GM21515 (cell line): Measurements from ENCODE around the gene ISCU.

Experiments
- ATAC-seq: cut with Tn5 transposase; IDR thresholded peaks from one replicate; pipeline ENCODE4 v1.9.1; 2021; ENCODE audit not compliant: unreplicated experiment

The ISCU gene

DNA sequence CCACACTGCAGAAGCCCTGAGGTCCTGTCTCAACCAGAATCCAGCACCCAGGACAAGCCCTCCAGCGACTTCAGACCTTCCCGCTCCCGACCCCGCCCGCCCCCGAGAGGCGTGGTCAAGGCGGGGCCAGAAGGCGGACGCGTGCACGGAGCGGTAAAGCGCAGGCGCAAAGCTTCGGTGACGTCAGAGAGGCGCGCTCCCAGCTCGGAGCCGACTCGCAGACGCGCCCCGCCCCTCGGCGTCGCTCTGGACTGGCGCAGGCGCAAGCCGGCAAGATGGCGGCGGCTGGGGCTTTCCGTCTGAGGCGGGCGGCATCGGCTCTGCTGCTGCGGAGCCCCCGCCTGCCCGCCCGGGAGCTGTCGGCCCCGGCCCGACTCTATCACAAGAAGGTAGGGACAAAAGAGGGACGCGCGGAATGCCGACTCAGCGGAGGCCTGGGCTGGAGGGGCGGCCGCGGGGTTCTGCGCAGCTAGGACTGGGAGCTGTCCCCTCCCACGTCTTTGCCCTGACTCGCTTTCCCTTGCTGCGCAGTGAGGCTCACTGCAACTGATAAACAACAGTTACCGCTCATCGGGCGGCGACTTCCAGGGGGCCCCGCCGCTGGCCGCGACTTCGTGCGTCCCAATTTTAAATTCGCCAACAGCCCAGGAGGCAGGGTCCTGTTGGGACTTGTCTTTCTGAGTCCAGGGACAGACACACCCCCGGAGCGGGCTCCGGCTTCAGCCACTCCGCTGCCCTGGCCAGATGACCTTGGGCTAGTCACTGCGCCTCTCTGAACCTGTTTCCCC, at the start of gene ISCU:
TSS of gene ISCU (plus strand) at position 249 of the 788 bp plus-strand sequence. CDS start at position 276, 27 bp downstream.
- peak; percentile 50 for ATAC-seq

GRCh38 chr12:108514468-108514972, 47.9 kb upstream of the ISCU start:
- ATAC-seq: no peak

DNA sequence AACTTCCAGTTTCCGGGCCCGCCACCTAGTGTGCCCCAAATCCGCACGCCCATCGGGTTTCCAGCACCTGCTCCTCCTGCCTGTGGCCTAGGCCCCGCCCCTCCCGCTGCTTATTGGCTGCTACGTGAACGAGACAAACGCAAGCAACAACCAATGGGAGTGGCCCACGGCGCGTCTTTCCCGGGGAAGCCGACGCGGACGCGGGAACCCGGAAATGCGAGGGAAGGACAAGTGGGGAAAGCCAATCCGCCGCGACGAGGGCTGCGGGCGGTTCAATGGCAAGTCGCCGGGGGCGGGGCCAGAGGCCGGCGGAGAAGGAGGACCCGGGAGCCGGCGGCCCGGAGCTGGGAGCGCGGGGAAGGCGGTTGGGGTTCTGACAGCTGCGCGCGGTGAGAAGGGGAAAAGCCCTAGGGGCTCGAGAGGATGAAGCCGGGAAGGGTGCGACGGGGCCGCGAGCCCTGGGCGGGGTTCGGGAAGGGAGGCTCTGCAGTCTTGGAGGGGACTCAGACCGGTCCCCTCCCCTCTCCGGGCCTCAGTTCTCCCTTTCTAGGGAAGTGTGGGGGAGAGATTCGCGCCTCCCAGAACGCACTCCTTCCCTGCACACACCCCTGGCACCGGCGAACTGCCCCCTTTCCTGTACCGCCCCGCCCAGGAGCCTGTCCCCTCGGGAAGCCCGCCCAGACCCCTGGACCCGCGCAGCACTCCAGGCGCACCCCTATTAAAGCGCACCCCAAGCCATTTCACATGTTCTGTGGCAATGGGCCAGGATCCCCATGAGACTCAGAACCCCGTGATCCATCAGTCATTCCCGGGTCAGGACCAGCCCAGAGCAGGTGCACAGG, 47.2 kb upstream of the ISCU start, which contains the start of gene FICD:
TSS of gene FICD (plus strand) at position 305 of the 842 bp plus-strand sequence. CDS start 1,696 bp downstream, outside the sequence.
- peak; percentile 85 for ATAC-seq

DNA sequence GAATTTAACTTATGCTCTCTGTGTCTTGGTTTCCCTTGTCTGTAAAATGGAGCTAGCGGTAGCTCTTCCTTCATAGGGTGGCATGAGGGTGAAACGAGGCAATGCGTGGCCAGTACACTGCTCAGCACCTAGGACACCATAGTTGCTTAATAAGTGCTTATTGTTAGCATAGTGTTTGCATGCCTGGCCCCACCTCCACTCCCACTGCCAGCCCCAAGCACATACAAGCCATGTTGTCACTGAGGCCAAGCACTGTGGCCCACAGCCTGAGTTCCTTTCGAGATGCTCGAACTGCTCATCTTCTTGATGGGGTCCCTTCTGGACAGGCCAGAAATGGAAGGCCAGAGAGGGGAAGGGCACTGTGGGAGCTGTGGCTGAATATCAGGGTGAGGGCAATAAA, 46.5 kb upstream of the ISCU start:
- ATAC-seq: no peak

DNA sequence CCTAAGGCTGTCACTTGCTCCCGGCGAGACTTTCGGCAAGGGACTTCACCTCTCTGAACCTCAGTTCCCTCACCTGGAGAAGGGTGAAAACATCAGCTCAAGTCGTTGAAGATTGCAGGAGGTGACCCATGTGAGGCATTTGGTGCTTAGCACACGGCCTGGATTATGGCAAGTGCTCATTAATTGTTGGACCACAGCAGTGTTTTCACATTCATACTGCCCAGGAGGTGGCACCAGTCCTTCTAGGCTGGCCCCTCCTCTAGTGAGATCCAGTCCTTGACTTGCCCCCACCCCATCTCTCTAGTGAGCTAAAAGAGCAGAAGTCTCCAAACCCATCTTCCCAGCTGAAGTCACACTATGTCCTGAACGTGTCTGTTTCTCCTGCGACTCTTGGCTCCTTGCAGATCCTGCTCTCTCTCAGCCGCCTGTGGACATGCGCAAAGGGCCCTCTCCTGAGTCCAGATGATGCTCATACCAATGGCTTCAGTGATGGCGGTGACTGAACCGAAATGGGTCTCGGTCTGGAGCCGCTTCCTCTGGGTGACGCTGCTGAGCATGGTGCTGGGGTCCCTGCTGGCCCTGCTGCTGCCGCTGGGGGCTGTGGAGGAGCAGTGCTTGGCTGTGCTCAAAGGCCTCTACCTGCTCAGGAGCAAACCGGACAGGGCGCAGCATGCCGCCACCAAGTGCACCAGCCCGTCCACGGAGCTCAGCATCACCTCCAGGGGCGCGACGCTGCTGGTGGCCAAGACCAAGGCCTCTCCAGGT, 45.7 kb upstream of the ISCU start:
- no peak for ATAC-seq

- ATAC-seq: no peak
Measured at GRCh38 chr12:108517288-108518100, 44.9 kb upstream of the ISCU start.

DNA sequence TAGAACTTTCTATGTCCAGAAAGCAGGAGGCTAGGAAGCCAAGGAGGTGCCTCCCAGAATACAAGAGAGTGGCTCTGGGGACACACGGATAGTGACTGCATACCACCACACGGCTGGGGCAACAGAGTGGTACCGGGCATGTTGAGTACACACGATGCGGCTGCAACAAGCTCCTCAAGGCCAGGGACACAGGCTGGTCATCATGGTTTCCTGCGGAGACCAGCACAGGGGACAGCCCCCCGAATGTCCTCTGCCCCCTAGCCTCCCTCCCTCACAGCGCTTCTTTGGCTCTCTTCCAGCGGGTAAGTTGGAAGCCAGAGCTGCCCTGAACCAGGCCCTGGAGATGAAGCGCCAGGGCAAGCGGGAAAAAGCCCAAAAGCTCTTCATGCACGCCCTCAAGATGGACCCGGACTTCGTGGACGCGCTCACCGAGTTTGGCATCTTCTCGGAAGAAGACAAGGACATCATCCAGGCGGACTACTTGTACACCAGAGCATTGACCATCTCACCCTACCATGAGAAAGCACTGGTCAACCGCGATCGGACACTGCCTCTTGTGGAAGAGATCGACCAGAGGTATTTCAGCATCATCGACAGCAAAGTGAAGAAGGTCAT, 44.2 kb upstream of the ISCU start:
- ATAC-seq: no peak

DNA sequence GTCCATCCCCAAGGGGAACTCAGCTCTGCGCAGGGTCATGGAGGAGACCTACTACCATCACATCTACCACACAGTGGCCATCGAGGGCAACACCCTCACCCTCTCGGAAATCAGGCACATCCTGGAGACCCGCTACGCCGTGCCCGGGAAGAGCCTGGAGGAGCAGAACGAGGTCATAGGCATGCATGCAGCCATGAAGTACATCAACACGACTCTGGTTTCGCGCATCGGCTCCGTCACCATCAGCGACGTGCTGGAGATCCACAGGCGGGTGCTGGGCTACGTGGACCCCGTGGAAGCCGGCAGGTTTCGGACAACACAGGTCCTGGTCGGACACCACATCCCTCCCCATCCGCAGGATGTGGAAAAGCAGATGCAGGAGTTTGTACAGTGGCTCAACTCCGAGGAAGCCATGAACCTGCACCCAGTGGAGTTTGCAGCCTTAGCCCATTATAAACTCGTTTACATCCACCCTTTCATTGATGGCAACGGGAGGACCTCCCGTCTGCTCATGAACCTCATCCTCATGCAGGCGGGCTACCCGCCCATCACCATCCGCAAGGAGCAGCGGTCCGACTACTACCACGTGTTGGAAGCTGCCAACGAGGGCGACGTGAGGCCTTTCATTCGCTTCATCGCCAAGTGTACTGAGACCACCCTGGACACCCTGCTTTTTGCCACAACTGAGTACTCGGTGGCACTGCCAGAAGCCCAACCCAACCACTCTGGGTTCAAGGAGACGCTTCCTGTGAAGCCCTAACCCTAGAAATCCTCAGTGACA, 43.5 kb upstream of the ISCU start:
- ATAC-seq: no peak

GRCh38 chr12:108519558-108519957, 42.8 kb upstream of the ISCU start:
- ATAC-seq: no peak

DNA sequence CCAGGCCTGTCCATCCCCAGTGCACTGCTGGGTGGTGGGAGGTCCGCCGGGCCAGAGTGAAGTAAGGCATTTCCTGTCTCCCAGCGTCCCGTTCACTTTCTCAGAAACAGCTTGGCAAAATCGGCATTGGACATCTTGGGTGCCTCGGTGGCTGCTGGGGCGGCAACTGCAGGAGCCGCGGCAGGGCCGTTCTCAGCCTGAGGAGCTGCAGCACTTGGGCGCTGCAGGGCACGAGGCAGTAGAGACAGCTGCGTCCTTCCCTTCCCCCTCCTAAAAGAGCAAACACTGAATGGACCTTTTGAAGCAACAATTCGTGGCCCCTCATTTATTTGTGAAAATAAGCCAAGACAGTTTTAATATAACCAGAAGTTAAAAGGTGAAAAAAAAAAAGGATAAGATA, 39.0 kb upstream of the ISCU start:
- ATAC-seq: no peak

DNA sequence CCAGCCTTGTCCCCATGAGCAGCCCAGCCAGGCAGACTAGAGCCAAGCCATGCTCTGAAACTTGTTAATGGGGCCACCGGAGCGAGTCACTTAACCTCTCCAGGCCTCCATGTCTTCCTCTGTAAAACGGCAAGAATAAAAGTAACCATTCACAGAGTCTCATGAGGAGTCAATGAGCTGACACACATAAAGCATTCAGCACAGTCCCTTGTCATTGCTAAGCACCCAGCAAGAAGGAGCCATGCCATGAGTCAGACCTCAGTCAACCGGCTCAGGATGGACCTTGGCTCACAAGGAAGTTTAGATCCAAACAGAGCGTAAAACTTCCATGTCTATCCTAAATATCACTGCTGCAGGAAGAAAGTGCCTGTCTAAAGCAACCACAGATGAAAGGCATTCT, 36.7 kb upstream of the ISCU start:
- ATAC-seq: no peak

DNA sequence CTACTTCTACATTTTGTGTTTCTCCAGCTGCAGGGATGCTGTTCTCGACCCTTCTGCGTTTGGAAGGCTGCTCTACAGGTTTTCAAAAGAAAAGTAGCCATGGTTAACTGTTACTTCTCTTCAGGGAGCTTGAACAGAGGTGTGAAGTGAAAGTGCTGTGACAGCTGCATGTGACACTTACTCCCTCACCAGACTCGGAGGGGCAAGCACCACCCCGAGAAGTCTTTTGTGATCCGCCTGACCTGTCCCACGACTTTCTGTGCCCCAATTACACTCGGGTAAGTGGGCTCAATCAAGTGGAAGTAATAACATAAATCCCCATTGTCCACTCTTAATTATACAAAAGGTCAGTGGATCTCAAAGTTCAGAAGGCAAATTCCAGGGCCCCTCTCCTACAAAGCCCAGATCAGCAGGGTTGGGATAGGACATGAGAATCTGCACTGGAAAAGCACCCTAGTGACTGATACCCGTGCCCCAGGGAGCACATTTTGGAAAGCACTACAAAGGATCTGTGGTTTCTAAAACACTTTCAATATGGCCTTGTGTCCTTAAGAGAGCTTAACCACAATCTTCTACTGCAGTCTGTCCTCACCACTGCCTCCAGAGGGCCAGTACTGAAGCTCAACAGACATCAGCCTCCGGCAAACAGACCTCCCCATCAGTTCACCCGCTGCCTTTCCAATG, 35.8 kb upstream of the ISCU start:
- no peak for ATAC-seq

DNA sequence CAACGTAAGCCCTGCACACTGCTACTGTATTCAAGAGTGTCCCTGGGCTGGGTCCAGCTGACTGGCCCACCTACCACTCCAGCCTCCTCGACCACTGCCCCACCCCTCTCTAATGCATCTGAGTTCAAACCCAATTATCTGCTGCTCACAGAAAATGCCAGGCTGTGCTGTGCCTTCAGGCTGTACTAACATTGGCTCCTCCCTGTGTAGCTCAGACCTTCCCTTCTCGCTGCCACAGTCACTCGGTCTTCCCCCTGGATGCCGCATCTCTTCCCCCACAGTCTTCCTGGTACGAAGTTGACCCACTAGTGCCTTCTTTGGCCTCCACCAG, 35.3 kb upstream of the ISCU start:
- no peak for ATAC-seq

DNA sequence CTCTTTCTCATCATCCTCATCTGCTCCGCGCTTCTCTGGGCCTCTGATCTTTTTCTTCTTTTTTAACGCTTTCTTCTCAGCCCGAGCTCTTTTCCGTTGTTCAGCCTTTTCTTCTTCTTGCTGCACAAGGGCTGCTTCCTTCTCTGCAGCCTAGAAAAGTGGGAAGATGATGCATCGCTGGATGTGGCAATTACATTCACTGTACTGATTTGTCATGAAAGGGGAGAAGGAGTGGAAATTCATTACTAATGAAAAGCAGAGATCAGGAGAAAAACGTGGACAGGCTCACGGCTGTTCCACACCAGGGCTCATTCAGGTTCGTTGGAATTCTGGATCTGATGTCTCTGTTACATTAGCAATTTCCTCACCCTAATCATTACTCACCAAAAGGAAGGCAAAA, 32.2 kb upstream of the ISCU start:
- no peak for ATAC-seq

DNA sequence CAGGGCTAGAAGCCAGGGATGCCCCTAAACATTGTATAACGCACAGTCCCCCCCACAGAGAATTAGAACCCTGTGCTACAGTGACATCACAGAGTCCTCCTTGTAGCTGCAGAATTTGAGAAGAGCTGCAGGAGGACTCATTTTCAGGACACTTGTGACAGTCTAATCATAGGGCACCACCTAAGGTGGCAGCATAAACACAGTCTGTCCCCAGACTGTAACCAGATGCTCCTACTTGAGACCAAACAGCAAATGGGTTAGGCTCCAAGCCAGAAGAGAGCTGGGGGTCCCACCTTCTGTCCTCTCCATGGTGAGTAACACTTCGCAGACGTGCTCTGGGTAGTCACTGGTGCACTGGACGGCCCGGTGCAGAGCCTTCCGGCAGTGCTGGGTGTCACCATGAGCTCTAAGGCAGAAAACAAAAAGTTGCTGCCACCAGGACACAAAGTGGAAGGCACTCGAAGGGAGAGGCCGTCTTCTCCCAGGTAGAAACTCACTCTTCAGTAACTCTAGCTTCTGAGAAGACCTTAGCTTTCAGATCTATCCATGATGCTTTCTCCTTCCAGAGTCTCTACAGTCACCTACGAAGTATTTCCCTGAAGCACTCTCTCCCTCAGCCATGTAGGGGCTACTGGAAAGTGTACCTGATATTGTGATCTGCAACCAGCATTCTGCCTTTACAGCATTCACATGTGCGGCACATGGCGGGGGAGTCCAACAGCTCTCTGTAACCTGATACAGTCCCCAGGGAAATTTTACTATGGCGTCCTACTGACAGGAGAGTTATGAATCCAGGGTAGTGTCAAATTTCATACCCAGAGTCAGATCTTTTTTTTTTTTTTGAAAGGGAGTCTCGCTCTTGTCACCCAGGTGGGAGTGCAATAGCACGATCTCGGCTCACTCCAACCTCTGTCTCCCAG, 30.2 kb upstream of the ISCU start:
- ATAC-seq: no peak

GRCh38 chr12:108538146-108538545, 24.2 kb upstream of the ISCU start:
- ATAC-seq: no peak

- ATAC-seq: no peak
Measured at GRCh38 chr12:108538616-108539195, 23.7 kb upstream of the ISCU start.
